ENCODE data around the gene DNALI1.

- TF ChIP-seq POLR2AphosphoS5 (IDR thresholded peaks at IDR 0.05; ENCODE audit: low read depth, low read length) (peak; percentile 29; the same call in 1 of the 2 replicates), YY1 (IDR thresholded peaks at IDR 0.05; ENCODE audit: low read depth) (no peak), CTCF (IDR thresholded peaks at IDR 0.05) (peak; percentile 75), JUND (IDR thresholded peaks at IDR 0.05) (no peak)
- TF ChIP-seq, protein P1, sequence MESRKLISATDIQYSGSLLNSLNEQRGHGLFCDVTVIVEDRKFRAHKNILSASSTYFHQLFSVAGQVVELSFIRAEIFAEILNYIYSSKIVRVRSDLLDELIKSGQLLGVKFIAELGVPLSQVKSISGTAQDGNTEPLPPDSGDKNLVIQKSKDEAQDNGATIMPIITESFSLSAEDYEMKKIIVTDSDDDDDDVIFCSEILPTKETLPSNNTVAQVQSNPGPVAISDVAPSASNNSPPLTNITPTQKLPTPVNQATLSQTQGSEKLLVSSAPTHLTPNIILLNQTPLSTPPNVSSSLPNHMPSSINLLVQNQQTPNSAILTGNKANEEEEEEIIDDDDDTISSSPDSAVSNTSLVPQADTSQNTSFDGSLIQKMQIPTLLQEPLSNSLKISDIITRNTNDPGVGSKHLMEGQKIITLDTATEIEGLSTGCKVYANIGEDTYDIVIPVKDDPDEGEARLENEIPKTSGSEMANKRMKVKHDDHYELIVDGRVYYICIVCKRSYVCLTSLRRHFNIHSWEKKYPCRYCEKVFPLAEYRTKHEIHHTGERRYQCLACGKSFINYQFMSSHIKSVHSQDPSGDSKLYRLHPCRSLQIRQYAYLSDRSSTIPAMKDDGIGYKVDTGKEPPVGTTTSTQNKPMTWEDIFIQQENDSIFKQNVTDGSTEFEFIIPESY (IDR thresholded peaks at IDR 0.05; ENCODE audit: borderline replicate concordance, low read depth): no peak
Observed at GRCh38 chr1:37561133-37562132, 4.7 kb downstream of the DNALI1 start.

Data from SK-N-SH (cell line).